ENCODE results near the gene IQCB1. TPM values are rescaled to one million over a fixed set of nuclear protein-coding genes. Genes with fewer than 3 reads are reported as not detected.
A peak's percentile ranks its signal among the peaks of the same experiment; 100 is the strongest.
"Not testable (repeated sequence)": the region's sequence is repeated elsewhere in the genome, so short reads cannot be mapped to it uniquely, and the experiment has no call there.

The IQCB1 gene
- total RNA-seq, 2 experiments from 2014 or later, result 35.0 to 39.3 TPM

DNA sequence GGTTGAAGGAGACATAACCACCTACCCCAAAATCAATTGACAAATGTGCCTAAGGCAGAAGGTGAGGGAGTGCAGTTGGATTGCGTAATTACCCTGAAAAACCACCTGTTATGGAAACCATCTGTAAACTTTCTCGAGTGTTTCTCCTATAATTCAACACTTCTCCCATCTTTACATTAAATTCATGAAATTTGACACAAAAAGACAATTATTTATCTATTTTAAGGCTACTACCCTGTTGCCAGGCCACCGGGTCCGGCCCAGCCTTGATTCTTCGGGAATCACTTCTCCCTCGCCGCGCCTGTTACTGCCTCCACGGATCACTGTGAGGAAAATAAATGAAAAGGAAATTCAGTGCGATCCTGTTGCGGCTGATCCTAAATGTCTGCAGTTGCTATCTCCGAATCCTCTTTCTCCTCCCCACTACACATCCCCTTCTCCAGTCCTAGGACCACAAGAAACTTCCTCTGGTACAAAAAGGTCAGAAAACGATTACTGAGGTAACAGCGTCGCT is 646 bp downstream of the IQCB1 start:
- H3K27me3 Mint-ChIP-seq, result no peaks in the 10 kb centered on the region
- peak overlapping the region; percentile 89 for H3K27ac Mint-ChIP-seq
- DNase-seq, result no peak
- no peaks in the 10 kb centered on the region for H3K9me3 Mint-ChIP-seq
- H3K4me3 Mint-ChIP-seq, result peak overlapping the region; percentile 91
- H3K36me3 Mint-ChIP-seq, result peaks cover 37% of the 10 kb centered on the region
- H3K4me1 Mint-ChIP-seq, result peaks cover 38% of the 10 kb centered on the region

DNA sequence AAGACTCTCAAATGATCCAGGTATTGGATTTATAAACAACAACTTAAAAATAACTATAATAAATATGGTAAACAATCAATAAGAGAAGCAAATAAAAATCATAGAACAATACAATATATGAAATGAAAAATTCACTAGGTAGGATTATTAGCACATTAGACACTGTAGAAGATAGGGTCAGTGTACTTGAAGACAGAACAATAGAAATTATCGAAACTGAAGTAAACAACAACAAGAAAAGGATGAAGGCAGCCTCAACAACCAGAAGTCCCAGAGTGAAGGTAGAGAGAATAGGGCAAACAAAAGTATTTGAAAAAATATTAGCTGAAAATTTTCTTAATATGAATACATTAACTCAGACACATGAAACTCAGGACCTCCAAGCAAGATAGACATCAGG is 11.9 kb downstream of the IQCB1 start:
- DNase-seq, result no peak
- no peak overlapping the region for H3K4me3 Mint-ChIP-seq
- peaks cover 88% of the 10 kb centered on the region for H3K36me3 Mint-ChIP-seq
- peaks cover 14% of the 10 kb centered on the region for H3K9me3 Mint-ChIP-seq
- H3K27ac Mint-ChIP-seq, result no peak overlapping the region
- no peaks in the 10 kb centered on the region for H3K27me3 Mint-ChIP-seq
- H3K4me1 Mint-ChIP-seq, result peaks cover 13% of the 10 kb centered on the region

DNA sequence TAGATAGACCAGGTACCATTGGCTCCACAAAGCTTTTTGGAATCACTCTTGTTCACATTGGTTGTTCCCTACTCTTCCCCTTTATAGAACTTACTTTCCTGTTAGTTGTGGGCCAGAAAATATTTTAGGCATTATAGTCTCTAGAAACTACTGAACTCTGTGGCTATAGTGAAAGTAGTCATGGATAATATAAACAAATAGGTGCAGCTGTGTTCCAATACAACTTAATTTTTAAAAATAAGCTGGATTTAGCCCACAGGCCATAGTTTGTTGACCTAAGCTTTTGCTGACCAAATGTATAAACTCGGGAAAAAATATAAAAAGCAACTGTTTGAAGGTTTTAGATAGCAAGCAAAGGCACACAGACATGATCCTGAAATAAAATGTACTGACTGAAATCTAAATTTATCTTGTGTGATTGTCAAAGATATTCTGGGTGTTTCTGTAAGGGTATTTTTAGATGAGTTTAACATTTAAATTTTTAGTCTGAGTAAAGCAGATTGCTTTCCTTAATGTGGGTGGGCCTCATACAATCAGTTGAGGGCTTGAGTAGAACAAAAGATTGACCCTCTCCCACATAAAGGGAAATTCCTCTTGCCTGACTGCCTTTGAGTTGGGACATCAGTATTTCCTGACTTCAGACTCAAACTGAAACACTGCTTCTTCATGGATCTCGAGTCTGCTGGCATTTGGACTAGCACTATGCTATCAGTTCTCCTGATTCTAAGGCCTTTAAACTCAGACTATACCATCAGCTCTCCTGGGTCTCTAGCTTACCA is 13.2 kb downstream of the IQCB1 start:
- H3K4me3 Mint-ChIP-seq, result no peak overlapping the region
- no peak overlapping the region for H3K27ac Mint-ChIP-seq
- H3K9me3 Mint-ChIP-seq, result peaks cover 19% of the 10 kb centered on the region
- H3K4me1 Mint-ChIP-seq, result peaks cover 17% of the 10 kb centered on the region
- H3K36me3 Mint-ChIP-seq, result peaks cover 87% of the 10 kb centered on the region
- no peak for DNase-seq
- no peaks in the 10 kb centered on the region for H3K27me3 Mint-ChIP-seq

DNA sequence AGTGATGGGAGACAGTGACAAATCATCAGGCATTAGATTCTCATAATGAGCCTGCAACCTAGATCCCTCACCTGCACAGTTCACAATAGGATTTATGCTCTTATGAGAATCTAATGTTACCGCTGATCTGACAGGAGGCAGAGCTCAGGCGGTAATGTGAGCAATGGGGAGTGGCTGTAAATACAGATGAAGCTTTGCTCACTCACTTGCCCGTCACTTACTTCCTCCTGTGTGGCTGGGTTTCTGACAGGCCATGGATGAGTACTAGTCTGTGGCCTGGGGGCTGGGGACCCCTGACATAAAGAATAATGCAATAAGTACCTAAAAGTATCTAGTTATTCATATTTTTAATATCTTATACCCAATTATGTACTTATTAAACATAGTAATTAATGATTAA is 15.6 kb downstream of the IQCB1 start:
- Mint-ChIP-seq H3K27me3 (no peaks in the 10 kb centered on the region), H3K27ac (no peak overlapping the region), H3K36me3 (peaks cover 87% of the 10 kb centered on the region), H3K4me3 (no peak overlapping the region), H3K9me3 (peaks cover 24% of the 10 kb centered on the region), H3K4me1 (peaks cover 24% of the 10 kb centered on the region)
- no peak for DNase-seq

DNA sequence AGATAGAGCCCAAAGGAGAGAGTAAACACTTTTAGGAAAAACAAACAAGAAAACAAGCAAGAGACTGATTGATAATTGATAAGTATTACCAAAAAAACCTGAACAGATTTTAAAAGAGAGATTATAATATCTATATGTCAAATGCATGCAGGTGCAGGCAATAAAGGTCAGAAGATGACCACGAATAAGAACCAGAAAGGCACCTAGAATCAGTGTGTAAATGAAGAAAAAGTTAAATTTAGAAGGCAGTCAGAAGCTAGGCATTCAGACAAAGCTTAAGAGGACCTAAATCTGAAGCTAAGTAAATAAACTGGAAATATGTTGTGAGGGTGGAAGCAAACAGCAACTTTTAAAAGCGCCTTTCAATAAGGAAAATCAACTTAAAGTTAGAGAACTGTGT is 16.3 kb downstream of the IQCB1 start:
- Mint-ChIP-seq H3K9me3 (peaks cover 24% of the 10 kb centered on the region), H3K27me3 (no peaks in the 10 kb centered on the region), H3K4me3 (no peak overlapping the region), H3K4me1 (peaks cover 27% of the 10 kb centered on the region), H3K27ac (no peak overlapping the region), H3K36me3 (peaks cover 87% of the 10 kb centered on the region)
- DNase-seq, result no peak

DNA sequence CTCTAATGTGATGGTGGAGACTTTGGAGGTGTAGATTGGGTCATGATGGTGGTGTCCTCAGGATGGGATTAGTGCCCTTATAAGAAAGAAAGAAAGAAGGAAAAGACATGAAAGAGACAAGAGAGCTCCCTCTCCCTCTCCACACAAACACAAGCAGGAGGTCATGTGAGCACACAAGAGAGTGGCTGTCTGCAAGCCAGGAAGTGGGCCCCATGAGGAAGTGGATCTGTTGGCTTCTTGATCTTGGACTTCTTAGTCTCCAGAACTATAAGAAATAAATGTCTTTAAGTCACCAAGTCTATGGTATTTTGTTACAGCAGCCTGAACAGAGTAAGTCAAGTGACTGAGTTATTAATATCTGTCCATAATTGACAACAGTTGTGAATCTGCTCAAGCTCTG is 17.1 kb downstream of the IQCB1 start:
- H3K4me1 Mint-ChIP-seq, result peaks cover 30% of the 10 kb centered on the region
- H3K27ac Mint-ChIP-seq, result no peak overlapping the region

DNA sequence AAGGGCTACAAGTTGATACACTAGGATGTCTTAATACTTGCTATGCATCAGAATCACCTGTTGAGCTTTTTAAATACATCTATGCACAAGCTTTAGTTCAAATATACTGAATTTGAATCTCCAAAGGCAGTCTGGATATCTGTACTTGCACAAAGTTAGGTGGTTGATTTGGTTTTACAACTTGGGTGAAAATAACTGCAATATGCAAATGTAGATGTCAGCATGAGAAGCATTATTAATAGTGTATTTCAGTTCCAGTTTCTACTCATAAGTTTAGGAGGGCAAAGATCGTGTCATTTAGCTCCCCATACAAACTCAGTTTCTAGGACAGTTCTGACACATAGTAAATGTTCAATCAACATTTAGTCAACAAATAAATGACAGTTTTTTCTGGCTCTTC is 25.6 kb downstream of the IQCB1 start:
- no peak for DNase-seq
- H3K27me3 Mint-ChIP-seq, result no peaks in the 10 kb centered on the region
- H3K36me3 Mint-ChIP-seq, result peaks cover 56% of the 10 kb centered on the region
- H3K4me1 Mint-ChIP-seq, result peaks cover 15% of the 10 kb centered on the region
- no peak overlapping the region for H3K27ac Mint-ChIP-seq
- no peaks in the 10 kb centered on the region for H3K9me3 Mint-ChIP-seq
- no peak overlapping the region for H3K4me3 Mint-ChIP-seq

More for the DNA sequence above, 17.1 kb downstream of the IQCB1 start:
- Mint-ChIP-seq H3K27me3 (no peaks in the 10 kb centered on the region), H3K36me3 (peaks cover 84% of the 10 kb centered on the region), H3K9me3 (peaks cover 19% of the 10 kb centered on the region), H3K4me3 (no peak overlapping the region)
- DNase-seq, result no peak

DNA sequence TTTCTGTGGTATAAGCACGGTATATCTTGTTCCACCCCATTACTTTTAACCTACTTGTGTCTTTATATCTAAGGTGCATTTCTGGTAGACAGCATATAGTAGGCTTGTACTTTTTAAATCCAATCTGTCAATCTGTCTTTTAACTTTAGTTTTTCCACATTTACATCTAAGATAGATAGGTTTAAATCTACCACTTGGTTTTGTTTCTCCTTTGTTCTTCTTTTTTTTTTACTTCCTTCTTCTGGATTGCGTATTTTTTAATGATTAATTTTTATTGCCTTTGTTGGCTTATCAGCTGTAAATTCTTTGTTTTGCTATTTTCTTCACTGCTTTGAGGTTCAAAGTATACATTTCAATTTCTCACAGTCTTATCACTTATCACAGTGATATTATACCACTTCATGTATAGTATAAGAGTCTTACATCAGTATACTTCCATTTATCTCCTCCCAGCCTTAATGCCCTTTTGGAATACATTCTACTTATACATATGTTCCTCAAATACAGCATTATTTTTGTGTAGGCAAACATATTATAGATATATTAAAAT is 31.0 kb downstream of the IQCB1 start:
- Mint-ChIP-seq H3K4me3 (no peak overlapping the region), H3K4me1 (peaks cover 6% of the 10 kb centered on the region), H3K27me3 (no peaks in the 10 kb centered on the region), H3K27ac (no peak overlapping the region), H3K9me3 (no peaks in the 10 kb centered on the region), H3K36me3 (peaks cover 36% of the 10 kb centered on the region)
- no peak for DNase-seq

DNA sequence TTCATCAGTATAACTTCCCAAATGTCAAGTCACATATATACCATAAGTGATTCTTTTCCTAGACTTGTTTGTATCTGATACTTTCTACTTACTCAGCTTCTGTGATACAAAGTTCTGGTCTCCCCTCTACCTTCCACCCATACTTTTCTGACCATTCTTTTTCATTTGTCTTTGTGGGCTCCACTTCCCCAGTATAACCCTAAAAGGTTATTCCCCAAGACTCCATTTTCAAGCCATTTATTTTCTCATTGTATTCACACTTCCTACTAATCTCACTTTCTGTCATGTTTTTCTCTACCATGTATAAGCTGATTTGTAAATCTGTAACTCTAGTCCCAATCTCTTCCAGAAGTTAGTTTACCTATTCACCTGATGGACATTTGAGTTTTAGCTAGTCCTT is 34.0 kb downstream of the IQCB1 start:
- peaks cover 6% of the 10 kb centered on the region for H3K4me1 Mint-ChIP-seq
- peaks cover 33% of the 10 kb centered on the region for H3K36me3 Mint-ChIP-seq
- no peaks in the 10 kb centered on the region for H3K9me3 Mint-ChIP-seq
- no peak overlapping the region for H3K27ac Mint-ChIP-seq
- DNase-seq, result no peak
- H3K4me3 Mint-ChIP-seq, result no peak overlapping the region
- no peaks in the 10 kb centered on the region for H3K27me3 Mint-ChIP-seq

DNA sequence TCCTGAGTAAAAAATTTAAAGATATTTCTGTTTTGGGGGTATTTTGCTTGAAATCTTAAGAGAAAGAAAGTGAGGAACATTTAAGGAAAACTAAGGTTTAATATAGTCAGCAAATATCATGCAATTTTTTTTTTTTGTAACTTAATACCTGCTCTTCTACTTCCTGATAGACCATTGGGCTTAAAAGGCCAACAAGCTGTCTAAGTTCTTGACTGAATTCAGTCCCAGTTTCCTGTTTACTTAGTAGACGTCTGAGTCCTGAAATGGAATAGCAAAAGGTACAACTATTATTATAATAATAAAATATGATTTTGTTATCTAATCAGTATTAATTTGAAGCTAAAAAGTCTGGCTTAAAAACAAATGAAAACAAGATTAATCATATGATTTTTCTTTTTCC is 37.9 kb downstream of the IQCB1 start:
- Mint-ChIP-seq H3K4me3 (no peak overlapping the region), H3K4me1 (peaks cover 5% of the 10 kb centered on the region), H3K27me3 (no peaks in the 10 kb centered on the region), H3K36me3 (peaks cover 23% of the 10 kb centered on the region), H3K27ac (no peak overlapping the region), H3K9me3 (no peaks in the 10 kb centered on the region)
- no peak for DNase-seq

DNA sequence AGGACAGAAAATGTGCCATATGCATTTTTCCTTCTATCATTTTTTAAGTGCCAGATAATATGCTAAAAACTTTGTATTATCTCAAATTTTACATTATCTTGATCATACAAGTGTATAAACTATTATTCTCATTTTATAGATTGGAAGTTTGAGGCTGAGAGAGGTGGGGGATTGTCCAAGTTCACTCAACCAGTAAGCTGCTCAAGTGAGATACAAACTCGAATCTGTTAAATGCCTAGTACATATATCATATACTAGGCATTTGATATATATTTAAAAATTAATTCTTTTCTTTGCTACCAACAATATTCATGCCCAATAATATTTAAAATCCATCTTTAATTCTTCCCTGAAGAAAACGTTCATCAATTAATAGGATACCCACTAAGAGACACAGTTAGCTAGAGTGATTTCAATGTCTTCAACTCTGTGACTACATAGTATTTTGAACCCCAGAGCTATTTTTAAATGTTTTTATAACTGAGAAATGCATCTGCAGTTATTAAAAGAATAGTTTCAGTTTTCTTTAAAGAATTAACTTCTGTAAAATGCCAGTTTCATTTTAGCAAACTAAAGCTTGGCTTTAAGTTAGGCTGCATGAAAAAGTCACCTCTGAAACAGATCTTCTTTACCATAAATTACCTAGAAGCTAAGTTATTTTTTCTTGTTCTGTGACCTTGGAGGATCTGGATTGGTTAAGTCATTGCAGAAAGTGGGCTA is 40.4 kb downstream of the IQCB1 start:
- no peak for DNase-seq
- no peaks in the 10 kb centered on the region for H3K27me3 Mint-ChIP-seq
- H3K9me3 Mint-ChIP-seq, result no peaks in the 10 kb centered on the region
- no peak overlapping the region for H3K27ac Mint-ChIP-seq
- H3K36me3 Mint-ChIP-seq, result peaks cover 23% of the 10 kb centered on the region
- no peak overlapping the region for H3K4me3 Mint-ChIP-seq
- H3K4me1 Mint-ChIP-seq, result peaks cover 1% of the 10 kb centered on the region

DNA sequence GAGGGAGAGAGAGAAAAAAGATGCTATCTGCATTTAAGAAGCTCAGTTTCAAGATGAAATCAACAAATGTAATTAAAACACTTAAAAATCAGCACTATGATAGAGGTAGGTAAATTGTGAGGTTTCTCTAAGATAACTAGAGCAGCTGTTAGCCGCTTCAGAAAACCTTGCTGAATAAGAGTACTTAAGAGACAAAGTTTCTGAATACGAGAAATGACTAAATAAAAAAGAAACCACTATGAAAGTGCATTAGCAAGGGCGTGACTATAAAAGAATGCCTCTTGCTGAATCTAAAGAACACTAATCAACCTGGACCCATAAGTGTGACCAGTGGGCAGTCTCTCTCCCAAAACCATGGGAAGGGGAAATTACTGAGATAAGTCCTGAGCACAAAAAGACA is 41.8 kb downstream of the IQCB1 start:
- no peak overlapping the region for H3K27ac Mint-ChIP-seq
- H3K27me3 Mint-ChIP-seq, result no peaks in the 10 kb centered on the region
- peaks cover 1% of the 10 kb centered on the region for H3K4me1 Mint-ChIP-seq
- no peaks in the 10 kb centered on the region for H3K9me3 Mint-ChIP-seq
- no peak overlapping the region for H3K4me3 Mint-ChIP-seq
- peaks cover 31% of the 10 kb centered on the region for H3K36me3 Mint-ChIP-seq
- DNase-seq, result no peak

DNA sequence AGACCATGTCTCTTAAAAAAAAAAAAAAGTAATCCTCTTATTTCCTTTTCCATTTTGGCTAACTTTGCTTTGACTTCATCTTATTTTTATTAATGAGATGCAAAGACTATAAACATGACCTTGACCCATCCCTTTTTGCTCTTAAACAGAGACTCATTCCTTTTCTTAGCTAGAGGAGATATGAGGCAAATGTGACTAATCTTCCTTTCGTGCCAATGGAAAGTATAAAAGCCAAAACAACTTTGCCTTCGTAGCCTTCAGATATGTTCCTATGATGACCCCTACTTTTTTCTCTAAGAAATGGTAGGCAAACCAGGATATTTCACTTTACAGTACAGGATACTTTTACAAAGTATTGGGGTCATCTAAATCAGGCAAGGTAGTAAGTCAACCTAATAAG is 48.4 kb downstream of the IQCB1 start:
- Mint-ChIP-seq H3K4me1 (no peaks in the 10 kb centered on the region), H3K9me3 (no peaks in the 10 kb centered on the region), H3K4me3 (no peak overlapping the region), H3K36me3 (peaks cover 32% of the 10 kb centered on the region), H3K27me3 (no peaks in the 10 kb centered on the region), H3K27ac (no peak overlapping the region)
- DNase-seq, result no peak

DNA sequence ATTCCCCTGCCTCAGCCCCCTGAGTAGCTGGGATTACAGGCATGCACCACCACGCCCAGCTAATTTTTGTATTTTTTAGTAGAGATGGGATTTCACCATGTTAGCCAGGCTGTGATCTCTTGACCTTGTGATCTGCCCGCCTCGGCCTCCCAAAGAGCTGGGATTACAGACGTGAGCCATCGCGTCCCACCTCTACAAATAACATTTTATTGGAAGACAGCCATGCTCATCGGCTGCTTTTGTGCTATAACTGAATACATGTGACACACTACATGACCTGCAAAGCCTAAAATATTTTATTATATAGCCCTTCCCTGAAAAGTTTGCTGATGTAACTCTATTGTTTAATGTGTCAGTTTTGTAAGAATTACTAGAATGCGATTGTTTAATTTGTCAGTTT is 52.1 kb downstream of the IQCB1 start:
- peaks cover 47% of the 10 kb centered on the region for H3K36me3 Mint-ChIP-seq
- H3K27me3 Mint-ChIP-seq, result not testable (repeated sequence)

DNA sequence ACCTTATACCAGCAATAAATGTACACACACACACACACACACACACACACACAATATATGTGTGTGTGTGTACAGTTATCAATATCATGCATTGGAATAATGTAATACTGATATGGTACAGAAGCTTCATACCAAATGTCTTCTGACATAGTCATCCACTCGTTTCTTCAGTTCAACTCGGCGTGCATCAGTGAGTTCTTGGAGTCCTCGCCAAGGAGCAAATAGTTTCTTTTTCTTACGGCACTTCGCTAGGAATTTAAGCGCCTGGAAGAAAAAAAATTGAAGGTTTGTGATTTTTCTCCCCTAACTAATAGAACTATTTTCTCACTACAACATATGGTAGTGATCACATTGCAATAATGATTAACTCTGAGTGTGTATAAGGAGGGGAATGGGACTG is 53.2 kb downstream of the IQCB1 start:
- Mint-ChIP-seq H3K9me3 (no peaks in the 10 kb centered on the region), H3K27ac (no peak overlapping the region), H3K36me3 (peaks cover 45% of the 10 kb centered on the region), H3K4me1 (no peaks in the 10 kb centered on the region), H3K4me3 (no peak overlapping the region), H3K27me3 (no peaks in the 10 kb centered on the region)
- DNase-seq, result no peak

More for the DNA sequence above, 52.1 kb downstream of the IQCB1 start:
- H3K4me1 Mint-ChIP-seq, H3K9me3 Mint-ChIP-seq, H3K4me3 Mint-ChIP-seq, DNase-seq, H3K27ac Mint-ChIP-seq: not testable (repeated sequence)
